OCI-LY3 (cell line): Measurements from ENCODE around the gene SLC43A2.

ENCODE experiments used
- H2AFZ ChIP-seq: fragments of 200-600, 300-600 bp; shearing (Covaris generic); 2 replicates; pipeline ENCODE4 v1.6.0; 2014; ENCODE audit warnings: antibody characterized with exemption, low read depth, low read length
- H3K27ac ChIP-seq: fragments of 200-600, 300-600 bp; sonication (generic); 2 replicates; pipeline ENCODE4 v1.5.1; 2014; ENCODE audit warnings: mild to moderate bottlenecking, low read length, moderate library complexity, mixed read lengths
- H3K27me3 ChIP-seq: fragments of 200-600, 300-600 bp; sonication (generic); 2 replicates; pipeline ENCODE4 v1.6.1; 2014; ENCODE audit warnings: low read depth, low read length, mixed read lengths
- H3K36me3 ChIP-seq: fragments of 200-600, 300-600 bp; sonication (generic); replicated peaks from 2 replicates; pipeline ENCODE3; 2014; ENCODE audit warnings: low read depth, low read length, mixed read lengths
- H3K4me1 ChIP-seq: fragments of 300-600, 200-600 bp; sonication (generic); 2 replicates; pipeline ENCODE4 v1.6.1; 2014; ENCODE audit warnings: low read length, mixed read lengths
- H3K4me2 ChIP-seq: fragments of 200-600, 300-600 bp; sonication (generic); 2 replicates; pipeline ENCODE4 v1.6.1; 2014; ENCODE audit warnings: low read length, mixed read lengths
- H3K4me3 ChIP-seq: fragments of 300-600, 200-600 bp; sonication (generic); 2 replicates; pipeline ENCODE4 v1.5.1; 2014; ENCODE audit warnings: antibody characterized with exemption, mild to moderate bottlenecking, low read length, moderate library complexity
- H3K79me2 ChIP-seq: fragments of 300-600, 200-600 bp; shearing (Covaris generic); 2 replicates; pipeline ENCODE4 v1.6.1; 2014; ENCODE audit warnings: mild to moderate bottlenecking, low read length, mixed read lengths
- H3K9ac ChIP-seq: fragments of 300-600, 200-600 bp; shearing (Covaris generic); 2 replicates; pipeline ENCODE4 v1.6.0; 2014; ENCODE audit warnings: mild to moderate bottlenecking, low read length, moderate library complexity
- H3K9me3 ChIP-seq: fragments of 200-600, 300-600 bp; shearing (Covaris generic); 2 replicates; pipeline ENCODE4 v1.6.1; 2014; ENCODE audit warnings: low read length, mixed read lengths; ENCODE audit not compliant: insufficient read depth
- H4K20me1 ChIP-seq: fragments of 200-600, 300-600 bp; sonication (generic); 2 replicates; pipeline ENCODE4 v1.6.1; 2016; ENCODE audit warnings: low read length, mixed read lengths; ENCODE audit not compliant: insufficient read depth
- CTCF ChIP-seq: fragments of 200-600, 300-600 bp; sonication (generic); IDR thresholded peaks from 2 replicates; pipeline ENCODE4 v1.5.1; 2014; ENCODE audit warnings: antibody characterized with exemption, low read length, low read depth
- EZH2phosphoT487 ChIP-seq: fragments of 200-600 bp; shearing (Covaris generic); IDR thresholded peaks from 2 replicates; pipeline ENCODE4 v1.6.1; 2018; ENCODE audit warnings: antibody characterized with exemption, mixed run types, low read depth

The SLC43A2 gene

DNA sequence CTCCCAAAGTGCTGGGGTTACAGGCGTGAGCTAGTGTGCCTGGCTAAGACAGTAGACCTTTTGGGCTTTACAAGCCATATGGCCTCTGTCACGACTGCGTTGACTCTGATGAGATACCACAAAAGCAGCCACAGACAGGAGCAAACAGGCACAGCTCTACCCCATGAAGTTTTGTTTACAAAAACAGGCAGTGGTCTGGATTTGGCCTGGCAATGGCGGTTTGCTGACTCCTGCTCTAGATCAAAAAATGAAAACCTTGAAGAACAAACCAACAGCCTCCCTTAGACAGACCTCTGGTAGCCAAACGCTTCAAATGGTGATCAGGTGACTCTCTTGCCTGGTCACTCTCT lies 20.7 kb downstream of the SLC43A2 start:
- peak overlapping the region; percentile 78 for H3K27ac ChIP-seq
- no peak overlapping the region for H3K4me3 ChIP-seq
- TF ChIP-seq CTCF = no peak
- H3K4me1 ChIP-seq = peaks cover 27% of the 10 kb centered on the region
- H3K36me3 ChIP-seq = no peaks in the 10 kb centered on the region
- no peaks in the 10 kb centered on the region for H3K27me3 ChIP-seq
- H4K20me1 ChIP-seq = no peaks in the 10 kb centered on the region
- peak overlapping the region; percentile 36; the same call in 1 of the 2 replicates for H2AFZ ChIP-seq
- no peak overlapping the region; the same call in 1 of the 2 replicates for H3K9ac ChIP-seq
- H3K9me3 ChIP-seq = no peaks in the 10 kb centered on the region
- H3K79me2 ChIP-seq = no peaks in the 10 kb centered on the region
- H3K4me2 ChIP-seq = peak overlapping the region; percentile 60

DNA sequence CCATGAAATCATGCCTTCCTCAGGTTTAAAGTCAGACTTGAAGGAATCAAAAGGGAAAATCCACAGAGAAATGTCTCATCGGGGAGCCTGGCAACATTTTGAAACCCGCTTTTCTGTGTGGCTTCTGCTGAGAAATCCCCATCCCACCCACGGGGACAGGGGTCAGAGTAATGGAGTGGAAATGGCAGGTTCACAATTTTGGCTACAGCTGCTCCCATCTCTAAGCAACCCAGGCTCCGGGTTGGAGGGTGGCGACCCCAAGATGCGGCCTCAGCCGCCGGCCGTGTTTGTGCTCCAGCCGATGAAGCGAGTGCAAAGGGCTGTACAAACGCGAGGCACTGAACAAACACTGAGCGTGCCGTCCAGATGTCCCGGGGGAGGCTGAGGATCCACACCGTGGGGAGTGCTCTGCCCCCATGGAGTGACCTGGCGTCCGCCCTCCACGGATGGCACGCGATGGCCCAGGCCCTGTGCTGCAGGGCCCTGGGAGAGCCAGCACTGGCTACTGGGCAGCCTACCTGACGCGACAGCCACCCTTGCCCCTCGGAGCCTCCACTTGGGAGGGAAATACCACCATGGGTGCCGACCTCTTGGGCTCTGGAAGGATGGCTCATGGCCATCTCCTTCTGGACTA lies 22.2 kb downstream of the SLC43A2 start:
- TF ChIP-seq EZH2phosphoT487 (no peak), CTCF (no peak)
- H3K4me3 ChIP-seq = peak overlapping the region; percentile 30

GRCh38 chr17:1605681-1606351 lies 22.8 kb downstream of the SLC43A2 start:
- TF ChIP-seq CTCF (no peak), EZH2phosphoT487 (no peak)
- Histone ChIP-seq H3K4me2 (peak overlapping the region; percentile 60), H3K4me1 (peaks cover 27% of the 10 kb centered on the region), H3K9me3 (no peaks in the 10 kb centered on the region), H3K27ac (no peak overlapping the region), H3K4me3 (no peak overlapping the region), H3K9ac (peak overlapping the region; percentile 50; the same call in 1 of the 2 replicates), H4K20me1 (no peaks in the 10 kb centered on the region), H2AFZ (0 out of 2 replicates have a peak overlapping the region, but pooled peaks have one; percentile 26), H3K36me3 (no peaks in the 10 kb centered on the region), H3K79me2 (no peaks in the 10 kb centered on the region), H3K27me3 (no peaks in the 10 kb centered on the region)

More for the DNA sequence above, 22.2 kb downstream of the SLC43A2 start:
- Histone ChIP-seq H3K9ac (peak overlapping the region; percentile 50; the same call in 1 of the 2 replicates), H3K4me2 (peak overlapping the region; percentile 60), H3K27ac (peak overlapping the region; percentile 78), H3K27me3 (no peaks in the 10 kb centered on the region), H3K4me1 (peaks cover 27% of the 10 kb centered on the region), H4K20me1 (no peaks in the 10 kb centered on the region), H3K36me3 (no peaks in the 10 kb centered on the region), H2AFZ (peak overlapping the region; percentile 26; the same call in 1 of the 2 replicates), H3K9me3 (no peaks in the 10 kb centered on the region), H3K79me2 (no peaks in the 10 kb centered on the region)

DNA sequence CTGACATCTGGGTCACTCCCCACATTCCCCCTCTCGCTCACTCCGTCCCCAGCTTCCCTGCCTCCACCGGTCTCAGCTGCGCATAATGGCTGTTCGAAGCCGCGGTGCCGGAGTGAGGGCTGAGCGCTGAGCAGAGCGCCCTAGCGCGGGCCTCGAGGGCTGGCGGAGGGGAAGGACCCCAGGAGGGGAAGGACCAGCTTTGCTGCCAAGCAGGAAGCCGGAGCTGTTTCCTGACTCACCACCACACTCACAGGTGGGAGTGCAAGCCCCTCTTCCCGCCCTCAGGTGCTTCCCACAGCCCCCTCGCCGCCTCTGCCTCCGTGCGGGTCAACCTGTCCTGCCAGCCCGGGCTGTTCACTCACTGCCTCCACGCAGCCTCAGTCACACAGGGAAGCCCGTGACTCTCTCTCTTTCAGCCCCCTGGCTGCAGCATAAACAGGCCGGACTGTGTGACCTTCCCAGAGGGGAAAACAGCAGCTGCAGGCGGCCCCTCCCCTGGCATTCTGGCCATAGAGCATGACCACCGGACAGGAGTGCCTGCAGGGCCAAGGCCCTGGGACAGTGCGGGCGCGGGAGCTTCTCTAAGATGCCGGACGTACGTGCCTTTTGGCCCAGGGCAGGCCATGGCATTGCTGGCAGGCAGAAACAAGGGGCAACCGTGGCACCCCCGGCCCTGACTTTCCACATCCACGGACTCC lies 23.7 kb downstream of the SLC43A2 start:
- Histone ChIP-seq H3K4me3 (no peak overlapping the region), H3K79me2 (no peaks in the 10 kb centered on the region), H3K36me3 (no peaks in the 10 kb centered on the region), H4K20me1 (no peaks in the 10 kb centered on the region), H2AFZ (no peak overlapping the region), H3K9ac (no peak overlapping the region), H3K4me1 (peaks cover 27% of the 10 kb centered on the region), H3K27me3 (no peaks in the 10 kb centered on the region), H3K9me3 (no peaks in the 10 kb centered on the region), H3K27ac (no peak overlapping the region), H3K4me2 (no peak overlapping the region)
- TF ChIP-seq CTCF = no peak
- no peak for TF ChIP-seq EZH2phosphoT487
